ENCODE results near the gene ST6GALNAC3.

DNA sequence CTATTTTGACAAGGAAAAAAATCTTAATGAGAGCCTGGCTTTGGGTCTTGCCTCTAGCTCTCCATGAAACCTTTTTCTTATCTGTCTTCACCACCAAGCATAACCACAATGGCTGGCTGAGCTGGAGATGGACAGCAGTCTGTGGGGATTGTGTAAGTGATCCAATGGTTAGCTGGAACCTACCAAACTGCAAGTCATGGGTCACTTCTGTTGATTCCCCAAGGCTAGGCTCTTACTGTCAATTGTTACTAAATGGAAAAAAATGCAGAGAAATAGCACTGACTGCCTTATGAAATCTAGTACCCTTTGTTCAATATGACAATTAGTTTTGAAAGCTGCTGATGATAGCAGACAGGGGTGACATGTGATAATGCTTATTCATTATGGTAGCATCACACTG is 359.0 kb downstream of the ST6GALNAC3 start:
- TF ChIP-seq CTCF (IDR thresholded peaks at IDR 0.05; ENCODE audit: poor library complexity) (no peak), EZH2 (IDR thresholded peaks at IDR 0.05; ENCODE audit: borderline replicate concordance) (no peak)

All from hepatocyte (in vitro differentiated cells).